ENCODE results near the gene GTSE1.

DNA sequence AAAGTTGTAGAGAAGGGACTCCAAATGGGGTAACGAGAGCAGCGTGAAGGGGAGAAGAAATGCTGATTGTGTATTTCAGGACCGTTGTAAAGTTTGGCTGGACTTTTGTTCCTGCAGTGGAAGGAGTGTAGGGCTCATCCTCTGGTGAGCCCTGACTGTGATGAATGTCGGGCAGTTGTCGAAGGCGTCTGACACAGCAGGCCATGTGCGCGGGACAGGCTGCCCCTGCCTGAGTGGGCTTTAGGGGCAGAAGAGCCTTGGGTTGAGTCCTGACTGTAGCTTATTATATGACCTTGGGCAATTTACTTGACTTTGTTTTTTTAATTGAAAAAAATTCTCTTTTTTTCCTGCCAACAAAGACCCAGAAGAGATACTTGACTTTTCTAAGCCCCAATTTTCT lies 42.0 kb downstream of the GTSE1 start:
- TF ChIP-seq HDAC6 (IDR thresholded peaks at IDR 0.05; ENCODE audit: low read depth, low read length) (no peak), ZNF276 (CRISPR knock-in tag; IDR thresholded peaks at IDR 0.05; ENCODE audit: low read depth) (no peak), NR2F2 (IDR thresholded peaks at IDR 0.05; ENCODE audit: borderline replicate concordance, low read depth) (no peak)

Measured in HepG2 (cell line).